ENCODE measurements around the gene CFAP119. TPM values are rescaled to one million over a fixed set of nuclear protein-coding genes. Genes with fewer than 3 reads are reported as not detected.
"Not testable (repeated sequence)": the region's sequence is repeated elsewhere in the genome, so short reads cannot be mapped to it uniquely, and the experiment has no call there.

Gene CFAP119
- 2.6 TPM for polyA plus RNA-seq (ENCODE audit: insufficient read length)

- DNase-seq: peak; percentile 99
These were observed at the start of gene CFAP119, which contains the start of gene RNF40 for GRCh38 chr16:30761928-30762902. CFAP119 (minus strand) TSS chr16:30762062; CDS start chr16:30761748, 314 bp downstream. RNF40 (plus strand) TSS chr16:30762322; CDS start chr16:30762546, 224 bp downstream.

- DNase-seq: not testable (repeated sequence)
These were observed 47.8 kb upstream of the CFAP119 start for GRCh38 chr16:30809675-30810074.

- not testable (repeated sequence) for DNase-seq
These were observed 47.1 kb upstream of the CFAP119 start for GRCh38 chr16:30808890-30809426.

GRCh38 chr16:30808146-30808545, 46.3 kb upstream of the CFAP119 start:
- DNase-seq: no peak

GRCh38 chr16:30805370-30806169, 43.7 kb upstream of the CFAP119 start:
- DNase-seq: peak; percentile 90

- DNase-seq: no peak
These were observed 43.2 kb upstream of the CFAP119 start for GRCh38 chr16:30805056-30805369.

- DNase-seq: no peak
These were observed 41.1 kb upstream of the CFAP119 start for GRCh38 chr16:30802936-30803335.

- no peak for DNase-seq
These were observed 35.9 kb upstream of the CFAP119 start for GRCh38 chr16:30797670-30798309.

- DNase-seq: no peak
These were observed 32.8 kb upstream of the CFAP119 start for GRCh38 chr16:30794634-30795033.

GRCh38 chr16:30793508-30794069, 31.7 kb upstream of the CFAP119 start:
- DNase-seq: no peak

- DNase-seq: no peak
These were observed 25.9 kb upstream of the CFAP119 start for GRCh38 chr16:30787613-30788378.

- DNase-seq: peak; percentile 84
These were observed 25.2 kb upstream of the CFAP119 start, which contains the start of gene ZNF629 for GRCh38 chr16:30786936-30787612. ZNF629 (minus strand) TSS chr16:30787205; CDS start chr16:30784482, 2,723 bp downstream.

GRCh38 chr16:30786115-30786935, 24.5 kb upstream of the CFAP119 start:
- DNase-seq: no peak

GRCh38 chr16:30785126-30786106, 23.6 kb upstream of the CFAP119 start:
- no peak for DNase-seq

- no peak for DNase-seq
These were observed 22.4 kb upstream of the CFAP119 start for GRCh38 chr16:30784215-30784614.

GRCh38 chr16:30783280-30784109, 21.6 kb upstream of the CFAP119 start:
- DNase-seq: no peak

Data from hindlimb muscle (tissue), 1 donor.